ENCODE data around the gene CFAP45.

- TF ChIP-seq HOXB13 (CRISPR knock-in tag; IDR thresholded peaks at IDR 0.05; ENCODE audit: low read depth) (no peak), MAX (IDR thresholded peaks at IDR 0.05) (no peak), POLR2A (IDR thresholded peaks at IDR 0.05; ENCODE audit: low read length) (no peak), CBX2 (IDR thresholded peaks at IDR 0.05; ENCODE audit: borderline replicate concordance, low read depth) (no peak), CEBPB (IDR thresholded peaks at IDR 0.05) (no peak), CTCF (IDR thresholded peaks at IDR 0.05) (no peak)
Observed at GRCh38 chr1:159921251-159921650, 21.3 kb upstream of the CFAP45 start.
